ENCODE measurements around the gene FLT1. TPM values are rescaled to one million over a fixed set of nuclear protein-coding genes. Genes with fewer than 3 reads are reported as not detected.

The FLT1 gene
- total RNA-seq, 1 donor from 2014 or later: 0.47 TPM

DNA sequence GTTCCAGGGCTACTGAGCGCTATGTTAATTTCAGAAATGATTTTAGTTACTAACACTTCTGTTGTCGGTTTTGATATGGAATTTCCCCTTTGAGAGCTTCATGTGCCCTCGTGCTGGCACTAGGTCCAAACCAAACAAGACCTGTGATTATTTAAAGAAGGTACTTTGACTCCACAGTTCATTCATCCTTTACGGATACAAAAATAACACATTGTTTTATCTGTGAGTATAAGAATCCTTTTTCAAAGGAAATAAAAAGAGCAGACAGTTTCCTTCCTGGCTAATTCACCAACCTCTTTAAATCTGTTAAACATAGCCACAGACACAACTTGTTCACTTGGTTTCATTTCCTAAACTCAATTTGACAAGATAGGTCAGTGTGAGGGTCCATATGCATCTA lies 141.2 kb downstream of the FLT1 start:
- Histone ChIP-seq H3K4me3 (no peak overlapping the region), H3K4me2 (no peak overlapping the region), H4K20me1 (ENCODE audit: low read depth) (no peaks in the 10 kb centered on the region), H3K4me1 (no peaks in the 10 kb centered on the region), H3K9me3 (ENCODE audit: low read depth) (no peaks in the 10 kb centered on the region), H3K27me3 (no peaks in the 10 kb centered on the region), H3K79me2 (ENCODE audit: low read depth) (no peaks in the 10 kb centered on the region), H3K36me3 (no peaks in the 10 kb centered on the region), H2AFZ (replicated peaks) (no peak overlapping the region), H3F3A (ENCODE audit: low read depth) (no peaks in the 10 kb centered on the region), H3K27ac (no peak overlapping the region), H3K9ac (no peak overlapping the region)
- no peaks in the 10 kb centered on the region for H3K36me3 Mint-ChIP-seq
- peaks cover 3% of the 10 kb centered on the region for H3K4me1 Mint-ChIP-seq
- no peak for DNase-seq (ENCODE audit: low spot score)
- no peak for TF ChIP-seq EZH2phosphoT487 (IDR thresholded peaks at IDR 0.05)
- TF ChIP-seq CTCF (IDR thresholded peaks at IDR 0.05): no peak
- TF ChIP-seq EZH2 (IDR thresholded peaks at IDR 0.05): no peak
- H3K27me3 Mint-ChIP-seq (ENCODE audit: insufficient read depth, low read depth): no peaks in the 10 kb centered on the region
- H3K4me3 Mint-ChIP-seq: no peak overlapping the region
- no peak overlapping the region for H3K27ac Mint-ChIP-seq
- H3K9me3 Mint-ChIP-seq: no peaks in the 10 kb centered on the region

DNA sequence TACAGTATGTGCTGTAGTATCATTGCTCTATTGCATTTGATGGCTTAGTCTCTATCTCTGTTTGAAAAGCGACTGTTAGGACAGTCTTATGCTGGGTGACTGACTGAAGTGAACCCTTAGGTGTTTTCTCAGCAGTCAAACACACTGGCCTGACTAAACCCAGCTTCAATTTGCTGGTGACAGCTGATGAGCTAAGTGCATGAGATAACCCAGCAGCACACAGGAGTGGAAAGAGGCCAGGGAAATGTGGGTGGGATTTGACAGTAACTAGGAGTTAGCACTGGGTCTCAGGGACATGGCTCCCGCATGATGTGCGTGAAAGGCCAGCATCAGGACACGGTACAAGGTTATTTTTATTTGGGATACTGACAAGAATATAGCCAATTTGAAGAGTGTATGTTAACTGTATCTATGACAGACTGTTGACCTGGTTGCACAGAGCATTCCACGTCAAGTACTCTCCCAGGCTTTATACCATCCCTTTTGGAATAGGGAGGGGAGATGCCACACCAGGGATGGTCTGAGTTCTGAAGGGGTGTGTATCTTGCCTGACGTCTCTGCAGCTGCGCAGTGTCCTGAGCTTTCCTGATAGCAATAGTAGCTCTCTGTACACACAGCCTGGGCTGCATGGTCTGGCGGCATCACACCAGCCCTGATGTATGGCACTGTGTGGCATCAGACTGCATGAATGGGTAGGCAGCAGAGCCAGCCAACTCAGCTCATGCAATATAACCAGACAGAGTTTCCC lies 144.8 kb downstream of the FLT1 start:
- Histone ChIP-seq H3K4me3 (no peak overlapping the region), H3K27ac (no peak overlapping the region), H3K4me2 (no peak overlapping the region), H4K20me1 (ENCODE audit: low read depth) (no peaks in the 10 kb centered on the region), H3K4me1 (no peaks in the 10 kb centered on the region), H3K36me3 (no peaks in the 10 kb centered on the region), H3K79me2 (ENCODE audit: low read depth) (no peaks in the 10 kb centered on the region), H3K27me3 (no peaks in the 10 kb centered on the region), H3K9me3 (ENCODE audit: low read depth) (no peaks in the 10 kb centered on the region), H2AFZ (replicated peaks) (no peak overlapping the region), H3F3A (ENCODE audit: low read depth) (no peaks in the 10 kb centered on the region), H3K9ac (no peak overlapping the region)
- no peak overlapping the region for H3K4me3 Mint-ChIP-seq
- no peaks in the 10 kb centered on the region for H3K27me3 Mint-ChIP-seq (ENCODE audit: insufficient read depth, low read depth)
- H3K9me3 Mint-ChIP-seq: no peaks in the 10 kb centered on the region
- peaks cover 4% of the 10 kb centered on the region for H3K4me1 Mint-ChIP-seq
- no peaks in the 10 kb centered on the region for H3K36me3 Mint-ChIP-seq
- TF ChIP-seq CTCF (IDR thresholded peaks at IDR 0.05) (no peak), EZH2phosphoT487 (IDR thresholded peaks at IDR 0.05) (no peak), EZH2 (IDR thresholded peaks at IDR 0.05) (no peak)
- no peak overlapping the region for H3K27ac Mint-ChIP-seq
- no peak for DNase-seq (ENCODE audit: low spot score)

- no peak overlapping the region for H3K4me2 ChIP-seq
- no peaks in the 10 kb centered on the region for H3K4me1 ChIP-seq
- no peak overlapping the region for H3K4me3 Mint-ChIP-seq
- H3K9me3 Mint-ChIP-seq: no peaks in the 10 kb centered on the region
- TF ChIP-seq CTCF (IDR thresholded peaks at IDR 0.05) (no peak), EZH2 (IDR thresholded peaks at IDR 0.05) (no peak), EZH2phosphoT487 (IDR thresholded peaks at IDR 0.05) (no peak)
- H4K20me1 ChIP-seq (ENCODE audit: low read depth): no peaks in the 10 kb centered on the region
- H3K27ac ChIP-seq: no peak overlapping the region
- no peak overlapping the region for H2AFZ ChIP-seq (replicated peaks)
- H3K27me3 Mint-ChIP-seq (ENCODE audit: insufficient read depth, low read depth): no peaks in the 10 kb centered on the region
- H3K79me2 ChIP-seq (ENCODE audit: low read depth): no peaks in the 10 kb centered on the region
- no peaks in the 10 kb centered on the region for H3K36me3 Mint-ChIP-seq
- no peaks in the 10 kb centered on the region for H3K36me3 ChIP-seq
- no peaks in the 10 kb centered on the region for H3F3A ChIP-seq (ENCODE audit: low read depth)
- H3K27ac Mint-ChIP-seq: no peak overlapping the region
- no peak overlapping the region for H3K4me3 ChIP-seq
- H3K9ac ChIP-seq: no peak overlapping the region
- no peaks in the 10 kb centered on the region for H3K27me3 ChIP-seq
- H3K9me3 ChIP-seq (ENCODE audit: low read depth): no peaks in the 10 kb centered on the region
- DNase-seq (ENCODE audit: low spot score): no peak
- H3K4me1 Mint-ChIP-seq: peaks cover 4% of the 10 kb centered on the region
Measured at GRCh38 chr13:28349371-28349770, 145.6 kb downstream of the FLT1 start.

Measured in neural progenitor cell (in vitro differentiated cells).